ENCODE measurements around the gene POU6F2.

The POU6F2 gene

DNA sequence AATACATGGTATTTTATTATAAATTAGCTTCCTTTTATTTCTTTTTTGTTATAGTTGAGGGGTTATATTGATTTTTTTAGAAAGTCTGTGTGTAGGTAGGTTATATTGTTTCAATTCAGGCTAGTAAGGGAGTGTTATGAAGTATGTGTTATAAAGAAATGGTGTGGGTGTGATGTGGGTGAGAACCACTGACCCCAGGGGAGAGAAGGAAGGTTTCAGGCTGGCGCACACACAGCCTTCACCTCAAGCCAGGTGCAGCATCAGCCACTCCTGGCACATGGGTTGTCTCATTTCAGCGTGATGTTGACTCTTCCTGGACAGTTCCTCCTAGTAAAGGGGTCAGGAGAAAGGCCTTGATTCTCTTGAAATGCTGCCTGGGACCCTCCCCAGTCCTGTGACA lies 291.3 kb downstream of the POU6F2 start:
- no peak for DNase-seq

- DNase-seq = no peak
Measured at GRCh38 chr7:39270018-39270417, 292.3 kb downstream of the POU6F2 start.

DNA sequence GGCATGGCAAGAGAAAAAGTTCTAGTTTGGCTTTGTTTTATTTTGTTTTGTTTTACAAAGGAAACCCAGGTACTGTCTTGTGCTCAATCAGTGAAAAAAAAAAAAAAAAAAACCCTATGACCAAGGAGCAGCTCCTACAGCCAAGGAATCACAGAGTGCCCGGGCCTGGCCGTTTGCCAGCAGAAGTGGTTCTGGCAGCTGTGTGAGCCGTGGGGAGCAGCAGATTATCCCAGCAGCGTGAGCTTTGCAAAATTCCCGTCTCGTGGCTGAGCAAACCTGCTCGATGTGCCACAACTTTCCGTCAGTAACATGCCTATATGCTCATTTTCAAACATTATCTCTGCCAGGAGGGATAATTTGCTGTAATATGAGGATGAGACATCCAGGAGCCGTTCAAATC lies 293.7 kb downstream of the POU6F2 start:
- no peak for DNase-seq

DNA sequence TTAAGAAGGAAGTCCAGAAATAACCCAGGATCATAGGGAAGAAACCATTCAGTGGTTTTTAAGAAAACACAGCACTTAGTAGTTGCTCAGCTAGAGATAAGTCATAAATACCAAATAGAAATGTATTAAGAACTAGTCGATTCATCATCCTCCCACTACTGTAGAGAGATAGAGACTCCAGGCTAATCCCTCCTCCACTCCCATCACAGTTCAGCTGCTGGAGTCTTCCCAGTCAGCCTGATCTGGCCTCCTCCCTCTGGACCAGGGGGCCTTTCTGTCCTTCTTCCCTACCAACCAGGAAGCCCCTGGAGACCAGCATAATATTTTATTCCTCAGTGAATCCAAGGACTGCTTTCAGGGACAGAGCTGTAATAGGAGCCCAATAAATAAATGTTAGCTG lies 294.4 kb downstream of the POU6F2 start:
- DNase-seq = no peak

DNA sequence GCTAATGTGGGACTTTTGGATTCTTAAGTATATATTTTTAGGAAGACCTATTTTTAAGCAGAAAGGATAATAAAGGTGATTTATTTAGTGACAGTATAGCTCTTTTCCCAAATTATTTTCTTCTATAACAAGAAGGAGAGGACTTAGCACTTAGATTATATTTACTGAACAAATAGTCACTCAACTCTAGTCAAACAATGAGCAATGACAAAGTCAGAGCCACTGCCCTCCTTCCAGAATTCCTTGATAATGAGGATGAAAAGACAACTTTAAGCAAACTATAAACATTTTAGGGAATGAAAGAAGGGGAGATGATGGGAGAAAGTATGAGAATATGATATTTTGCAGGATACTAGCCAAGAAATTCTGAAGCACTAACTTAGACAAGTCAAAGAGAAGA lies 295.0 kb downstream of the POU6F2 start:
- no peak for DNase-seq

DNA sequence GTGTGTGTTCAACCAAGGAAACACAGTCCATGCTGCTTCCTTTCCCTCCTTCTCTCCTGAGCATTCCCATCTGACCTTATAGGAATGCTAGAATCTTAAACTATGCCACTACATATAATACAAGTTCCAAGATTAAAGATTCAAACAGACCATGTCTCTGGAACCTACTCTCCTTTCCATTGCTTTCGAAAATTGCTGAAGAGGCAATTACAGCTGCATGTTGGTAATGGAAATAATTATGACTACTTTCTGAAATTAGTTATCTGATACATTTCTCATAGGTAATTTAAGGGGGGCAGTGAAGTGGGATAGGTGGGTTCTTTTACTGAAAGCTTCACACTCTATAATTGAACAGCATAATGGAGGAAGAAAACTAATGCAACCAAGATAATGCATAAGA lies 302.6 kb downstream of the POU6F2 start:
- DNase-seq = no peak

DNA sequence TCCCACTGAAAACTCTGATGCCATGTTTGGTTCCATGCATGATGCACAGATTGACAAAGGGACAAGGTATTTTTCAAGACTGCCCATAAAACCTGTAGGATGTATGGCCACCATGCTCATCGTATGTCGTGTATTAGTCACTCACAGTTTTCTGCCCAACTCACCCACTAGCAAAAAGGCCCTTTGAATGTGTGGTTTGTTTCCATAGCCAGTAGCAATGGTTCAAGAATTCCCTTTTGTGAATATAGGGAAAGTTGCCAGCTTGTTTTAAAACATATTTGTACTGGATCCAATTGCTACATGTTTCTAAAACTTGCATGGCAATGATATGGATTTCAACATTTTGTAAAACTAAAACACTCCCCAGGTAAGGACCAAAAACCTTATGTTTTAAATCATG lies 307.5 kb downstream of the POU6F2 start:
- DNase-seq = no peak

DNA sequence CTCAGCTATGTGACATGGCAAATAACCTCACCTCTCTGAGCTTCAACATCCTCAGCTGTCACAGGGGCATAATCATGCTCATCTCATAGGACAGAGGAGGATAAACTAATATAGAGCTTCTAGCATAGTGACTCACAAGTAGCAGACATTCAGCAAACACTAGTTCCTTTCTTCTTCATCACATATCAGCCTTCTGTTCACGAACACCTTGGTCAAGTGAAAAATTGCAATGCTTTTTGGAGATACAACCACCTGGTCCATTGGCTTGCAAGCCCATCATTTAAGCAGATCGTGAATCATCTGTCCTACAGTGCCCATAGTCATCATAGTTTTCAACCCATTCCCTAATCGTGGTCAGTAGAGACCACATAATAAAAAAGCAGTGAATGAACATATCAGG lies 310.6 kb downstream of the POU6F2 start:
- no peak for DNase-seq

DNA sequence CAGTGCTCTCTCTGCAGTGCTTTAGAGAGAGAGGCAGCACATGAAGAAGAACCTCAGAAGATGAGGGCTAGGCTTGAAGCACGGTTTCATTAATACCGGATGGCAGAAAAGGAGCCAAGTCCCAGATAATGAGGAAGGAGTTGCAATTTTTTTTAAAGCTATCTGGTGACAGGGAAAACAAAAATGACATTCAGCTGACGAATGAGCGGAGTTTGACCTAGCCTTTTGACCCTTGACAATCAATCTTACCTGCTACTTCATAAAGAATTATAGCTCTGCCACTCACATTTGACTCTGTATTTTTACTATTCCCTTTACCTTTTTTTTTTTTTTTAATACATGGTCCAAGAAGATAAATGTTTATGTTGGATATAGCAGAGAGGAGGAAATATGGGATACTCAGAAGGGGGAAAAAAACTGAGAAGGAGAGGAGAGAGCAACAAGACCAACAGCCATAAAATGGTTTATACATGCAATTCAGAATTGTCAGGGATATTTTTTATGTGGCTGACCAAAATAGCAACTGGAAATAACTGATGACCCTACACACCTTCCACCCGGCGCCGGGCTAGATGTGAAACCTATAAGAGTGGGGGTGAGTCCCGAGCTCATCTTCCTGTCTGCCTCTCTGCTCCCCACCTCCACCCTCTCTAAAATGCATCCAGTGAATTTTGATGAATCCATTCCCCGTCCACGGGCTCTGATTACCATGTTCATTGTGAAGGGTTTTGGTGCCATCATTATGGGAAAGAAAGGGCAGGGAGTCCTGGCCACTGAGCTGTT lies 314.1 kb downstream of the POU6F2 start:
- DNase-seq = no peak

- no peak for DNase-seq
Measured at GRCh38 chr7:39293056-39293823, 315.5 kb downstream of the POU6F2 start.

- DNase-seq = no peak
Measured at GRCh38 chr7:39294022-39294421, 316.3 kb downstream of the POU6F2 start.

DNA sequence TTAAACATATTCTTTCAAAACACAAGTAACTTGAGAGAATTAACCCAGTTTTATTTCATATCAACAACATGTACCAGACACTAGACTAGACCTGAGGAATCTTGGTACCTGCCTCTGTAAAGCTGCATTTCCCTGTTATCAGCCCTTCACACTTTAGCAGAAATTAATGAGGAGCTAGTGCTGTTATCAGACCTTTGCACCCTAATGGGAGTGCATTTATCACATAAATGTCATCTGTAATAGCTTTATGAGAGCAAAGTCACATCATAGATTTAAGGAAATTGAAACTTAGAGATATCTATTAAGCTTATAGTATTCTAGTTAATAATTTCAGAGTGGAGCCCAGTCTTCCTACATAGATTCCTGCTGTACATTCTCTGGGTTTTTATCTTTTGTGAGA lies 318.1 kb downstream of the POU6F2 start:
- DNase-seq = no peak

DNA sequence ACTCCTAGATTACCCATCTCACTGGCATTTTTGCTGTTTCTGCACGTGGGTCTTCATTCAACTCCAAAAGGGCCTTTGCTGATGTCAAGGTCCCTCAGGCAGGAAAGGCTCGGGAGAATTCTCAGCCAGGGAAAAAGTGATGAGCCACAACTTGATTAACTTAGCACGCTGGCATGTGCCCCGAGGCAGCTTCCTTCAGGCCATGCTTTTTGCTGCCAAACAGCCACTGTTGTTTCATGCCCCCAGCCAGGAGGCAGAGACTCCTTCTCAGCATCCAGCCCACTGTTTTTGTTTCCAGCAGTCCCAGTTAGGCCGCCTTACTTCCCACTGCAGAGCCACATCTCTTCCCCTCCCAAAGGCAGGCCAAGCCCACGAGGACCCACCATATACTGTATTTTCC lies 322.0 kb downstream of the POU6F2 start:
- no peak for DNase-seq

DNA sequence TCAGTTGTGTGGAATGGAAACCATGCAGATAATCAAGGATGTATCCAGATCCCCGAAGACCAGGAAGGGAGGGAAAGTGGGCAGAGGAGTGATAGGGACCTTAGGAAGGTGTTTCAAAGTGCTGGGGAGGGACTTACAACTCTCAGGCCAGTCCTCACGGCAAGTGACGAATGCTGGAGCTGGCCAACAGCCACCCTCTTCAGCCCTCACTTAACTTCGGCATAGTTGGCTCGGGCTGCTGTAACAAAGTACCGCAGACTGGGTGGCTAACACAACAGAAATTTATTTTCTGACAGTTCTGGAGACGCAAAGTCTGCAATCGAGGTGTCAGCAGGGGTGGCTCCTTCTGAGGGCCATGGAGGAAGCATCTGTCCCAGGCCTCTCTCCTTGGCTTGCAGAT lies 322.6 kb downstream of the POU6F2 start:
- DNase-seq = no peak

DNA sequence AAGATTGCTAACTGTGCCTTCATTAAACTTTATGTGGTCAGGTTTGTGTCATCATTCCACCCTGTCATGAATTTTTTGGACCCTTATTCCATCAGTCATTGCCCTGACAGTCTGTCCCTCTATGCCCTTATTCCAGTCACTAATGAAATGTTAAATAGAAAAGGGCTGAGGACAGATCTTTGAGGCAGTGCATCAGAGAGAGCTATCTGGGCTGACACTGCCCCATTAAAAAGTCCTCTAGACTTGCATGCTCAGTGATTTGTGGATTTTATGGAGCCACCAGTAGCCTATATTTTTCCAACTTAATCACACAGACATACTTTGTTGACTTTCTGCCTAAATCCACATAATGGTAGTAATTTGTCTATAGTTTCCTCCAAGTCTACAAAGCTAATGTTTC lies 323.8 kb downstream of the POU6F2 start:
- DNase-seq = no peak

DNA sequence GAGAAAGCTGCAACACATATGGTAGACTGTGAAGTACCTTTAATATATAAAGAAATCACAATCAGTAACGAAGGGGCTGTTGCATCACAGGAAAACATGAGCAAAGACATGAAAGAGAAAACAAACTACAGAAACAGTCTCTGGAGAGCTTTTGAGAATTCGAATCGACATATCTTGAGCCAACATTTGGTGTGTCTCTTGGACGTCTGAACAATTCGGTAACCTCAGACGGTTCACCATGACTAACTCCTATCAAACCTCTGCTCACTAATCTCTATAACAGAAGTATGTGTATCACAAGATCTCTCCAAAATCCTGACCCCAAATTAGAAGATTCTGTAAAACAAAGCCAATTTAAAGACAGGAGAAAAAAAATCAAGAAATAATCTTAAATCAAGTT lies 326.5 kb downstream of the POU6F2 start:
- no peak for DNase-seq

- no peak for DNase-seq
Measured at GRCh38 chr7:39304668-39305405, 327.1 kb downstream of the POU6F2 start.

GRCh38 chr7:39306016-39306570 lies 328.4 kb downstream of the POU6F2 start:
- DNase-seq = no peak

GRCh38 chr7:39310699-39311098 lies 333.0 kb downstream of the POU6F2 start:
- no peak for DNase-seq

- DNase-seq = no peak
Measured at GRCh38 chr7:39312254-39312989, 334.7 kb downstream of the POU6F2 start.

- DNase-seq = no peak
Measured at GRCh38 chr7:39313376-39313775, 335.7 kb downstream of the POU6F2 start.

GRCh38 chr7:39313974-39314373 lies 336.3 kb downstream of the POU6F2 start:
- DNase-seq = no peak

DNA sequence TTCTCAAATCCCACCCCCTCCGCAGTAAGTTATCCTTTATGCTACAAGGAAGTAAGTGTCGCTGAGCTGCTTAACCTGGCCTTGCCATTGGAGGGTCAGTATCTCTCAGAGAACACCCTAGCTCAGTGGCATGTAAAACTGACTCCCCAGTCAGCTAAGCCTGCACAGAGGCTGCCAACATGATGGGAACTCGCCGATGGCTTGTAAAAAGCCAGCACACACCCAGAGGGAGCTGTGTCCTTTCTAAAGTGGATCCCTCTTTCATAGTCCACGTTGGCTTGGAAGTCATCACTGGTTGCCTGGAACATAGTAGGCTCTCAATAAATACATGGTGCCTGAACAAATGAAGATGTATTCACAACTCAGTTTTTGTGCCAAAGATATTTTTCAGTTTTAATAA lies 339.4 kb downstream of the POU6F2 start:
- DNase-seq = no peak

Data from activated CD4-positive, alpha-beta T cell treated with anti-CD3 and anti-CD28 coated beads for 4 hours (primary cell).